GM18505 (cell line): ENCODE results near the gene MLANA.

Experiments used
- ATAC-seq: cut with Tn5 transposase; IDR thresholded peaks from one replicate; pipeline ENCODE4 v1.9.1; 2021; ENCODE audit not compliant: unreplicated experiment
- POLR2A ChIP-seq: IDR thresholded peaks from 4 replicates; pipeline ENCODE4 v1.6.1; 2011; ENCODE audit warnings: borderline replicate concordance; ENCODE audit not compliant: insufficient read depth, insufficient read length; ENCODE audit errors: extremely low read depth

The MLANA gene, protein sequence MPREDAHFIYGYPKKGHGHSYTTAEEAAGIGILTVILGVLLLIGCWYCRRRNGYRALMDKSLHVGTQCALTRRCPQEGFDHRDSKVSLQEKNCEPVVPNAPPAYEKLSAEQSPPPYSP

GRCh38 chr9:5890641-5891040, at the start of gene MLANA:
MLANA (plus strand) TSS chr9:5890889; CDS start chr9:5892475, 1,586 bp downstream.
- no peak for ATAC-seq
- no peak for TF ChIP-seq POLR2A

- no peak for ATAC-seq
- TF ChIP-seq POLR2A, result no peak
Measured at GRCh38 chr9:5841771-5842573, 48.7 kb upstream of the MLANA start.

- no peak for ATAC-seq
- no peak for TF ChIP-seq POLR2A
Measured at GRCh38 chr9:5842929-5843793, 47.5 kb upstream of the MLANA start.

- no peak for ATAC-seq
Measured at GRCh38 chr9:5843794-5844471, 46.8 kb upstream of the MLANA start.

DNA sequence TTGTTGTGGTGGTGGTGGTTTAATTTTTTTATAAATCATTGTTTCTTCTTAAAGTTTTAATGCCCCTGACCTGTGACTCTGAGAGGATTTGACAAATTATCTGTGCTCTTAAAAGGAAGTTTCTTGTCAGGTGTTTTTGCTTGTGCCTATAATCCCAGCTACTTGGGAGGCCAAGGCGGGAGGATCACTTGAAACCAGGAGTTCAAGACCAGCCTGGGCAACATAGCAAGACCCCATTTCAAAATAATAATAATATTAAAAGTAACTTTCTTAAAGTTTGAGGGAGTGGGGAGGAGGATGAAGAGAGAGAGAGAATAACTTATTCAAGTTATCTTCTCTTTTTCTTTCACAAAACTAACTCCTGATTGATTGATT, 45.5 kb upstream of the MLANA start:
- ATAC-seq, result no peak
- no peak for TF ChIP-seq POLR2A

More at GRCh38 chr9:5843794-5844471, 46.8 kb upstream of the MLANA start:
- no peak for TF ChIP-seq POLR2A

- no peak for ATAC-seq
- no peak for TF ChIP-seq POLR2A
Measured at GRCh38 chr9:5846096-5846495, 44.6 kb upstream of the MLANA start.

- ATAC-seq, result no peak
- TF ChIP-seq POLR2A, result no peak
Measured at GRCh38 chr9:5846501-5846921, 44.2 kb upstream of the MLANA start.

DNA sequence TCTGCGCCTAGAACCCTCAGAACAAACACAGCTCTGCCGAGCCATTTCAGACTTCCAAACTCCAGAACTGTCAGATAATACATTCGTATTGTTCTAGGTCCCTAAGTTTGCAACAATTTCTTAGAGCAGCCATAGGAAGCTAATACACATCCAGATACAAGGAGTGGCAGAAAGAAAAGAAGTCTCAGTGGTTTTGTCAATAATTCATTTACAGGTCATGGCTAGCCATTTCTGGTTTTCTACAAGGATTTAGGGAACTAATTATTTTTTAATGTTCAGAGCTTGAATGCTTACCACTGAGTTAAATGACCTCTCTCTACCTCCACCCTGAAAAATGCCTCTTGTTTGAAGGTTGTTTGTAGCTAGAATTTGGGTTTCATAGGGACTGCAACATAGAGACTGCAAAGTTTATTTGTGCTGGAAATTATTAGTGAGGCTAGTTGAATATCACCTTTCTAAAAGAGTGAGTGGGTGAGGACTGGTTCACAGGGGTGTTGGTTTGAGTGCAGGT, 42.3 kb upstream of the MLANA start:
- TF ChIP-seq POLR2A, result no peak
- no peak for ATAC-seq

DNA sequence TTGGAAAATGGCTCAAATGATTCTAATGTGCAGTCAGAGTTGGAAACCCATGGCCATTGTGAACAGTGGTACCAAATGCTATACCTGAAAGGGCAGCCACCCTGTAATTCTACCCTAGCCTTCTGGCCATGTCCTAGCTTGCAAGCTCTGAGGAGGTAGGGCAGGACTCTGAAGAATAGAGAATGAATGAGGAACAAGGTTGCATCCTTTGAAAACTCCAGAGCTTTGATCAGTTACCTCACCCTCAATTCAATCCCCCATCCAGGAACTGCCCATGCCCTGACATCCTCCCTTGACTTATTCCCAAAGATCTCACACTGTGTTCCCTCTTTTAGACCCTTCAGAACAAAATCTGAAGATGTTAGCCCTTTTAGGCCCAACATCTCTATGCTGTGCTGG, 40.0 kb upstream of the MLANA start:
- no peak for ATAC-seq
- no peak for TF ChIP-seq POLR2A

DNA sequence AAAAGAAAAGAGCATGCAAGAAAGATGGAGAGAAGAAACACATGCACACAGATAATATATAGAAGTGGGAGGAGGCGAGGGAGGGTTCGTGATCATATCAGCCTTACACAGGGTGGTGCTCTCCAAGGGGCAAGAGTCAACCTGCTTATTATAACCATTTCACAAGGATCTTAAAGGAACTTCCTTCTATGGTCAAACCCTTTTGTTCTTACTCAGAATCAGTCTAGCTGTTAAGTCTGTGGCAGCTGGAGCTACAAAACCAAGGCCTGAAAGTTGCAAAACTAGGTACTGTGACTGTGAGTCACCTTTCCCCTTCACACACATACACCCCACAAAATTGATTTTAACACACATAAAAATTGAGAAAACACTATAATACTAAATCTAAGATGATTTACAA, 39.2 kb upstream of the MLANA start:
- TF ChIP-seq POLR2A, result no peak

DNA sequence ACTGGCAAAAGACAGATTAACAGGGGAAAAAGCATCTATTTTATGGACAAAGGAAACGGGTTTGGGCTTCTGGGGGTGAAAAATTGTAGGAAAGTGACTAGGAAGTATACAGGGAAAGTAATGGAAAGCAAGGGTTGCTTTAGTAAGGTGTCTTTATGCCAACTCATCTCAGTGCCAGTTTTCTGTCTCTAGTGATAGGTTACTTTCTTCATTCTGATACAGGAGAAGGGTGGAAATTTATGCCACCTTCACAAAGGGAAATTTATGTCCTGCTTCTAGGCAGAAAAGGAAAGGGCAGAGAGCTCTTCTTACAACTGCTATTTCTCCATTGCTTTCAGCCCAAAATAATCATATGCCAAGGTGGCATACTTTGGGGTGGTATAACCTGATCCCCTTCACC, 37.7 kb upstream of the MLANA start:
- no peak for ATAC-seq

More for the DNA sequence above, 39.2 kb upstream of the MLANA start:
- ATAC-seq, result peak; percentile 87

DNA sequence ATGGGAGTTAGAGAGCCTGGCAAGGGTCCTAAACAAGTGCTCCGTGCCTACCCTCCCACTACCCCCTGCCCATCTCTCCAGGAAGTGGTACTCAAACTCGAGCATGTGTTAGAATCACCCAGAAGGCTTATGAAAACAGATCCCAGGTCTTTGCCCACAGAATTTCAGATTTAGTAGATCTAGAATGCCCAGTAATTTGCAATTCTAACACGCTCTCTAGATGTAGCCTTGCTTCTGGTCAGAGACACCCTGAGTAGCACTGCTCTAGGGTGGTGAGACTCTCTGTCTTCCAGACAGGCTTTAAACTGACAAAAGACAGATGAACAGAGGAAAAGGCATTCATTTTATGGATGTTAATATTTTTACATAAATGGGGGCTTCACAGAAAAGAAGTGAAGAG, 37.1 kb upstream of the MLANA start:
- no peak for TF ChIP-seq POLR2A
- ATAC-seq, result no peak

More for the DNA sequence above, 37.7 kb upstream of the MLANA start:
- no peak for TF ChIP-seq POLR2A
